Left ventricle myocardium inferior (tissue), 1 donor: Measurements from ENCODE around the gene ZNF555. TPM values are rescaled to one million over a fixed set of nuclear protein-coding genes. Genes with fewer than 3 reads are reported as not detected.

Source experiments
- DNase-seq: peaks from one replicate; pipeline ENCODE4 v3.0.0-alpha.2; 2020
- H3K27ac ChIP-seq: fragments of 200-600 bp; replicated peaks from 2 replicates; pipeline ENCODE4 v1.8.0; 2021
- H3K27me3 ChIP-seq: fragments of 200-600 bp; 2 replicates; pipeline ENCODE4 v1.8.0; 2021; ENCODE audit warnings: low read depth
- H3K36me3 ChIP-seq: fragments of 200-600 bp; 2 replicates; pipeline ENCODE4 v1.8.0; 2021
- H3K4me1 ChIP-seq: fragments of 200-600 bp; 2 replicates; pipeline ENCODE4 v1.8.0; 2021
- H3K4me3 ChIP-seq: fragments of 200-600 bp; 2 replicates; pipeline ENCODE4 v1.8.0; 2021; ENCODE audit warnings: mild to moderate bottlenecking, moderate library complexity
- H3K9me3 ChIP-seq: fragments of 200-600 bp; replicated peaks from 2 replicates; pipeline ENCODE4 v1.8.0; 2021
- intact Hi-C: fragments of 100-400 bp; cut with micrococcal nuclease; formaldehyde crosslinking; loops from one replicate; pipeline ENCODE4 v1.11.0; 2022
- total RNA-seq: library from RNA; stranded (reverse); fragmentation: NEBNext Ultra II Directional; extraction: Animal tissue kit (Norgen Biotek cat#: 25700); gene quantifications from one replicate; pipeline ENCODE4 v1.2.1, GENCODE V29; 2021
- TF ChIP-seq, protein P1 (sequence below): fragments of 200-600 bp; IDR thresholded peaks from 2 replicates; pipeline ENCODE4 v1.8.0; 2021; ENCODE audit warnings: antibody characterized with exemption, mild to moderate bottlenecking, borderline replicate concordance
- donor health status: DM: no; HTN: yes; CAD: no; lungs with severe emphysema.

ZNF555 gene
- total RNA-seq, 1 donor from 2014 or later: 8.9 TPM

DNA sequence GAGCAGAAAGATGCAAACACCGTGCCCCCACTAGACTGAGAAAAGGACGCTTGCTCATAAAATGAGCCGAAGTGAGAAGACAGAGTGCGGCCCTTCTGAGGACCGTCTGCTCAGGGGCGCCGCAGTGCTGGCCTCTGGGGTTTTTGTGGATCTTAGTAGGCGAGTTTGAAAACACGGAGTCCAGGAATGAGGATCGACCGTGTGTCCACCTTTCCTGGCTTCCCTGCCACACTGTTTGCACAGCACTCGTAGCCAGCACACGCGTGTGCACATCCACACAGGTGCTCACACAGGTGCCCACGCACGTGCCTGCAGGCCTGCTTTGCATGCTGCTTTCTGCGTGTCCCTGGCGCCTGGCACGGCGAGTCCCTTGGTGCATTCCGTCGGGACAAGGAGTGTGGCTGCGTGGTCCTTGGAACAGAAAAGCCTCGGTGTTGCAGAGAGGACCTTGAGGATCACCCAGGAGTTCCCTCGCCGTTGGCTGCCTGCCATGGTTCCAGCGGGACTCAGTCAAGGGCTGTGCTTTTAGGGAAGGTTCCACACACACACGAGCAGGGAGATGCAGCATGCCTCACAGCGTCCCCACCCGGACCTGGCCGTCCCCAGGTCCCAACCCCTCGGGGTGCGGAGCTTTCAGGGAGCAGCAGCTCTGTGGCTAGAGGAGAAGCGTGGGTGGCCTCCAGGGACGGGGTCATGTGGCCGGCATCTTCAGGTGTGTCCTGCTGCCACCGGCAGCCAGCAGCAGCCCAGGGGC is 31.7 kb upstream of the ZNF555 start:
- peaks cover 74% of the 10 kb centered on the region for H3K36me3 ChIP-seq
- H3K9me3 ChIP-seq: no peaks in the 10 kb centered on the region
- no peaks in the 10 kb centered on the region for H3K27me3 ChIP-seq
- no peak overlapping the region for H3K27ac ChIP-seq
- DNase-seq: no peak
- TF ChIP-seq, protein P1, sequence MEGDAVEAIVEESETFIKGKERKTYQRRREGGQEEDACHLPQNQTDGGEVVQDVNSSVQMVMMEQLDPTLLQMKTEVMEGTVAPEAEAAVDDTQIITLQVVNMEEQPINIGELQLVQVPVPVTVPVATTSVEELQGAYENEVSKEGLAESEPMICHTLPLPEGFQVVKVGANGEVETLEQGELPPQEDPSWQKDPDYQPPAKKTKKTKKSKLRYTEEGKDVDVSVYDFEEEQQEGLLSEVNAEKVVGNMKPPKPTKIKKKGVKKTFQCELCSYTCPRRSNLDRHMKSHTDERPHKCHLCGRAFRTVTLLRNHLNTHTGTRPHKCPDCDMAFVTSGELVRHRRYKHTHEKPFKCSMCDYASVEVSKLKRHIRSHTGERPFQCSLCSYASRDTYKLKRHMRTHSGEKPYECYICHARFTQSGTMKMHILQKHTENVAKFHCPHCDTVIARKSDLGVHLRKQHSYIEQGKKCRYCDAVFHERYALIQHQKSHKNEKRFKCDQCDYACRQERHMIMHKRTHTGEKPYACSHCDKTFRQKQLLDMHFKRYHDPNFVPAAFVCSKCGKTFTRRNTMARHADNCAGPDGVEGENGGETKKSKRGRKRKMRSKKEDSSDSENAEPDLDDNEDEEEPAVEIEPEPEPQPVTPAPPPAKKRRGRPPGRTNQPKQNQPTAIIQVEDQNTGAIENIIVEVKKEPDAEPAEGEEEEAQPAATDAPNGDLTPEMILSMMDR: no peak
- H3K4me3 ChIP-seq: no peak overlapping the region
- intact Hi-C loops: no loop called here
- H3K4me1 ChIP-seq: no peaks in the 10 kb centered on the region

DNA sequence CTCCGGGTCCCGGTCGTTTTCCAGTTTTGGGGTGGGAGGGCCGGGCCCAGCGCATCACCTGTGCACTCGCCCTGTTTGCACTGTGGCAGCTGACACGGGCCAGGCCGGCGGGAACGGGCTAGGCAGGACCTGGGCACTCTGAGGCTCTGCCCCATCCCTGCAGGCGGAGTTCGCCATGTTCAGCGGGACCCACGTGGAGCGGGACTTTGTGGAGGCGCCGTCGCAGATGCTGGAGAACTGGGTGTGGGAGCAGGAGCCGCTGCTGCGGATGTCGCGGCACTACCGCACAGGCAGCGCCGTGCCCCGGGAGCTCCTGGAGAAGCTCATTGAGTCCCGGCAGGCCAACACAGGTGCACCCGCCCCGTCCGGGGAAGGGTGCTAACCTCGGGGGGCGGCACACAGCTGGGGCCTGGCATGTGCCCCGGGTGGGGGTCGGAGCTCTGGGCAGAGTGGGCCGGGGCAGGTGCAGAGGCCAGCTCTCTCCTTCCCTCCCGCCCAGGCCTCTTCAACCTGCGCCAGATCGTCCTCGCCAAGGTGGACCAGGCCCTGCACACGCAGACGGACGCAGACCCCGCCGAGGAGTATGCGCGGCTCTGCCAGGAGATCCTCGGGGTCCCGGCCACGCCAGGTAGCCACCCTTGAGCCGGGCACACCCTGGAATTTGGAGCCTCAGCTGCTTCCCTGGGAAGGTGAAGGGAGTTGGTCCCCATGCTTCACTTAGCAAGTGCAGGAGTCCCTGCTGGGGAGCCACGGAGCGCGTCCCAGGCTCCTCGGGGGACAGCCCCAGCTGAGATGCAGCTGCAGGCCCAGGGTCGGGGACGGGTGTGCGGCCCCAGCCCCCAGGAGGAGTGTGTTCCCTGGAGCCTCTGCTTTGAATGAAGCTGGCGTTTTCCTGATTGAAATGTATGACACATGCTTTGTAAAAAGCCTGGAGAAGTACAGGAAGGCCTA is 30.9 kb upstream of the ZNF555 start:
- H3K4me3 ChIP-seq: no peak overlapping the region
- no peaks in the 10 kb centered on the region for H3K4me1 ChIP-seq
- intact Hi-C loops: no loop called here
- no peak overlapping the region for H3K27ac ChIP-seq
- peaks cover 66% of the 10 kb centered on the region for H3K36me3 ChIP-seq
- no peaks in the 10 kb centered on the region for H3K27me3 ChIP-seq
- H3K9me3 ChIP-seq: no peaks in the 10 kb centered on the region
- DNase-seq: no peak
- TF ChIP-seq, protein P1: no peak

DNA sequence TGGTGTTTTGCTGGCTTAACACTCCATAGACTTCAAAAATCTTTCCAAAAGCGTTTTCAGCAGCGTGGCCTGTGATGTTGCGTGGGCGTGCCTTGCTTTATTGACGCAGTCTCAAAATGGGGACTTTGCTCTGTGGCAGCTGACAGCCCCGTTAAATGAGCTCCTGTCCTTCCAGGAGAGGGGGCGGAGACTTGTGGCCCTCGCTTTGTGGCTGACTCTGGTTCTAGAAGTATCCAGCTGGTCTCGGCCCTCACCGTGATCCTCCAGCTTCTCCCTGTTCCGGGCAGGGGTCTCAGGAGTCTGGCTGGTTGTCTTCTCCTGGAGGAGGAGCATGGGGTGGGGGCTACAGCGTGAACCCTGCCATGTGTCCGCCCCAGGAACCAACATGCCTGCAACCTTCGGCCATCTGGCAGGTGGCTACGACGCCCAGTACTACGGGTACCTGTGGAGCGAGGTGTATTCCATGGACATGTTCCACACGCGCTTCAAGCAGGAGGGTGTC is 30.0 kb upstream of the ZNF555 start:
- Histone ChIP-seq H3K27ac (no peak overlapping the region), H3K36me3 (peaks cover 61% of the 10 kb centered on the region), H3K9me3 (no peaks in the 10 kb centered on the region), H3K4me1 (no peaks in the 10 kb centered on the region), H3K27me3 (no peaks in the 10 kb centered on the region), H3K4me3 (no peak overlapping the region)
- no peak for DNase-seq
- TF ChIP-seq, protein P1: no peak
- intact Hi-C loops: no loop called here

DNA sequence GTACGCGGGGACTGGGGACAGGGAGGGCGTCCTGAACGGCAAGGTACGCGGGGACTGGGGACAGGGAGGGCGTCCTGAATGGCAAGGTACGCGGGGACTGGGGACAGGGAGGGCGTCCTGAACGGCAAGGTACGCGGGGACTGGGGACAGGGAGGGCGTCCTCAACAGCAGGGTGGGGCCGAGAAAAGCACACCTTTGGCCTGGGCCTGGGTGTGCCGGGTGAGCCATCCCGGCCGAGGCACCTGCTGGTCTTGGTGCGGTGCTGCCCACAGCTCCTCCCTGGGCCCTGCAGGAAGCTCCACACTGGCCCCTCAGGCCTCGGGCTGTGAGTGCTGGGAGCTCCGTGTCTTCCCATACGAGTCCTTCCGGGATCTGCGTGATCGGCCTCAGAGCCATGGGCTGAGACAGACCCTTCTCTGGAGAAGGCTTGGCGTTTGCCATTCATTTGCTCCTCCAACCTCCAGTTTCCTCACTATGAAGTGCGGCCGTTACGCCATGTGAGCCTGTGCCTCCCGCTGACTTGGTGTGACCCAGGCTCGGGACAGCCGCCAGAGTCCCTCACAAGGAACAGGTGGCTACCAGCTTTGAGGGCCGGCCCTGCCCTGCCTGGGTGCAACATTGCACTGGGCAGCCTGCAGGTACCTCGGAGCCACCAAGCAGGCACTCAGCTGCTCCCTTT is 29.4 kb upstream of the ZNF555 start:
- no peaks in the 10 kb centered on the region for H3K9me3 ChIP-seq
- H3K36me3 ChIP-seq: peaks cover 56% of the 10 kb centered on the region
- intact Hi-C loops: no loop called here
- H3K27me3 ChIP-seq: no peaks in the 10 kb centered on the region
- no peak overlapping the region for H3K4me3 ChIP-seq
- no peaks in the 10 kb centered on the region for H3K4me1 ChIP-seq
- H3K27ac ChIP-seq: no peak overlapping the region
- no peak for DNase-seq
- TF ChIP-seq, protein P1: no peak

DNA sequence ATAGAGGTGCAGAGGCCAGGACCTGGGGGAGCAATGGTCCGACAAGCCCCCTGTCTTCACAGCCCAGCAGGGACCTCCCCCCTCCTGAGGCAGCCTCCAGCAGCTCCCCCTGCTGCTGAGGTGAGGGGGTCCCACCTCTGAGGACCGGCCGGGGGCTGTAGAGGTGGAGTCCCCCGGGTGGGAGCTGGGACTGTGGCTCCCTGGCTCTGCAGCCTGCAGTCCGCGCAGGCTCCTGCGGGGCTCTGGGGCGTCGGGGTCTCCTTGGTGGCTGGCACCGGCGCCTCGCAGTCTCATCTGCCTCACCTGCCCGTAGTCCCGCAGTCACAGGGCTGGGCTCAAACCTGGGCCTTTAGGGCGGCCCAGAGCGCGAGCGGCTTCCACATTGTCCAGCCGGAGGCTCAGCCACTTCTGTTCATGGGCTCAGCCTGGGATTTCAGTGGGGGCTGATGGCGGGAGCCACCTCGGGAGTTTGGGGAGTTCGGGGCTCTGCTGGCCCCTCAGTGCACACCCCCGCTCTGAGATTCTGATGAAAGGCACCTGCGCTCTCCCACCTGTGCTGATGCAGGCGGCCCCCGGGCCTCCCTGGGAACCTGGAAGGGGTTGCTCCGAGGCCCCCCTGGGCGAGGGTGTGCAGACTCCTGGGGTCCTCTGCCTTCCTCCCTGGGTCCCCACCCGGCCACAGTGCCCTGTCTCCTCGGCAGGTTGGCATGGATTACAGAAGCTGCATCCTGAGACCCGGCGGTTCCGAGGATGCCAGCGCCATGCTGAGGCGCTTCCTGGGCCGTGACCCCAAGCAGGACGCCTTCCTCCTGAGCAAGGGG is 28.7 kb upstream of the ZNF555 start:
- Histone ChIP-seq H3K9me3 (no peaks in the 10 kb centered on the region), H3K4me3 (no peak overlapping the region), H3K4me1 (no peaks in the 10 kb centered on the region), H3K36me3 (peaks cover 49% of the 10 kb centered on the region), H3K27me3 (no peaks in the 10 kb centered on the region), H3K27ac (no peak overlapping the region)
- no peak for DNase-seq
- intact Hi-C loops: no loop called here
- TF ChIP-seq, protein P1: no peak
